DMS114 treated with DMSO at 0.1 percent for 48 hours (cell line): ENCODE results near the gene CAPG.
"Not testable (repeated sequence)": the region's sequence is repeated elsewhere in the genome, so short reads cannot be mapped to it uniquely, and the experiment has no call there.

Source experiments
- DNase-seq: peaks from one replicate; lab custom pipeline; 2025; ENCODE audit not compliant: unreplicated experiment; lab: John Stamatoyannopoulos, UW

CAPG gene

GRCh38 chr2:85367180-85367579 lies 43.0 kb downstream of the CAPG start:
- no peak for DNase-seq

DNA sequence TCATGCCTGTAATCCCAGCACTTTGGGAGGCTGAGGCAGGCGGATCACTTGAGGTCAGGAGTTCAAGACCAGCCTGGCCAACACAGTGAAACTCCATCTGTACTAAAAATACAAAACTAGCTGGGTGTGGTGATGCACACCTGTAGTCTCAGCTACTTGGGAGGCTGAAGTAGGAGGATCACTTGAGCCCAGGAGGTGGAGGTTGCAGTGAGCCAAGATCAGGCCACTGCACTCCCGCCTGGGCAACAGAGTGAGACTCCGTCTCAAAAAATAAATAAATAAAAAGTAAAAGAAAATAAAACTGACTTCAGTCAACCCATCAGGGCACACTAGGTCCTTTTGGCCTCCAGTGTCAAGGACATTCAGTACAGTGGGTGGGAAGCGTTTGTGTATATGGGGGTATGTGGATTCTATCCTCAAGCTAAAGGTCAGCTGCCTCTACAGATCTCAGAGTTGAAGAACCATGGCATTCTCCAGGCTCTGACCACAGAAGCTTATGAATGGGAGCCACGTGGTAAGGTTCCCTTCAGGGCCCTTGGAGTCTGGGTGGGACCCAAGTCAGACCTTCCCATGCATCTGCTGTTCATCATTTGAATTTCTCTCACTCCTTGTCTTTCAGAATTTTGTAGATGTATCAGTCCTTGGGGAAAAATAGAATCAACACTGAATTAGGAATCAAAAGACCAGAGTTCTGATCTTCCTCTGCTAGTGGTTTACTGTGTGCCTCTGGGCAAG lies 47.3 kb downstream of the CAPG start:
- not testable (repeated sequence) for DNase-seq

GRCh38 chr2:85357736-85358135 lies 52.4 kb downstream of the CAPG start:
- DNase-seq, result no peak

DNA sequence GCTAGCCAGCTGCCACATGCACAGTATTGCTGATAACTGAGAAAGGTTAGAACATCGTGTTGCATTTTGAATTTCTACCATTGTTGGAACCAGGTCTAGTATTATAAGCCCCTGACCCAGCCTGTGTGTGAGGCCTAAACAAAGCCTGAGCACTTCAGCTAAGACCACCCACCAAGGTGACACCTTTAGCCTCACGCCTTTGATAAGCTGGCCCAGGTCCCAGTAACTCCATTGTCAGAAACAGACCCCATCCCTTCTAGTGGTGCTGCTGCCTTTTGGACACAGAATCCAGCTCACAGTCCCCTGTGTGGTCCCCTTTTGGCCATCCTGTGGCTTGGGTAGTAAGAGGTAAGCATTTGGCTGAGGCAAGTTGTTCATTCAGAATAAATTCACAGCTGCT lies 54.0 kb downstream of the CAPG start:
- DNase-seq, result no peak

DNA sequence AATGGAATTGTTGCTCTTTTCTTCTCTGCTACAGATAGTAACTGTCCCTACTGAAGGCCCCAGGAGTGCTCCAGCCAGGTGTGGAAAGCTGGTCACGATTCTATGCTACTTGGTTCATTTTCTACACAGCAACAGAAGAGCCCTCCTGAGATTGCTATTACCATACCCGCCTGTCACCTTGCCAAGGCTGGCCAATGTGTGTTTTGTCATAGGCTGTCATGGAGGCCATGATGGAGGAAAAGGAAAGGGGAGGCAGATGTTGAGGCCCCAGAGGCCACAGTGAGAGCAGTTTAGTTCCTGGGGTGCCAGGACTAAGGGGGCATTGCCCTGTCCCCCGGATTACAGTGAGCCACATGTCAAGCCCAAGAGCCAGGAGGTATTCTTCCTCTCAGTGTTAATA lies 54.6 kb downstream of the CAPG start:
- DNase-seq, result no peak

DNA sequence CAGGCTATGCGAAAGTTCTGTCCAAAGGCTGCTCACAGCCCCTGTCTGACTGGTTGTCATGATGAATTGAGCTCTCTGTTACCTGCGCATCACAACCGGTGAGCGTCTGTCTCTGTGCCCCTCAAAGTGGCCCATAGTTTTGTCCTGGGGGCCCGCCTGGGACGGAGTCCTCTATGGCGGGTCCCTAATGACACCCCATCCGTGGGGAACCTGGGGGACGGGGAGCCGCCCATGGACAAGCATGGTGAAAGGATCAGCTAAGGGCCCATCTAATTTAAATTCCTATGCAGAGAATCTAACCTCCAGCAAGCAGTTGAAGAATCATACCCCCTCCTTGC lies 55.1 kb downstream of the CAPG start:
- DNase-seq, result no peak

DNA sequence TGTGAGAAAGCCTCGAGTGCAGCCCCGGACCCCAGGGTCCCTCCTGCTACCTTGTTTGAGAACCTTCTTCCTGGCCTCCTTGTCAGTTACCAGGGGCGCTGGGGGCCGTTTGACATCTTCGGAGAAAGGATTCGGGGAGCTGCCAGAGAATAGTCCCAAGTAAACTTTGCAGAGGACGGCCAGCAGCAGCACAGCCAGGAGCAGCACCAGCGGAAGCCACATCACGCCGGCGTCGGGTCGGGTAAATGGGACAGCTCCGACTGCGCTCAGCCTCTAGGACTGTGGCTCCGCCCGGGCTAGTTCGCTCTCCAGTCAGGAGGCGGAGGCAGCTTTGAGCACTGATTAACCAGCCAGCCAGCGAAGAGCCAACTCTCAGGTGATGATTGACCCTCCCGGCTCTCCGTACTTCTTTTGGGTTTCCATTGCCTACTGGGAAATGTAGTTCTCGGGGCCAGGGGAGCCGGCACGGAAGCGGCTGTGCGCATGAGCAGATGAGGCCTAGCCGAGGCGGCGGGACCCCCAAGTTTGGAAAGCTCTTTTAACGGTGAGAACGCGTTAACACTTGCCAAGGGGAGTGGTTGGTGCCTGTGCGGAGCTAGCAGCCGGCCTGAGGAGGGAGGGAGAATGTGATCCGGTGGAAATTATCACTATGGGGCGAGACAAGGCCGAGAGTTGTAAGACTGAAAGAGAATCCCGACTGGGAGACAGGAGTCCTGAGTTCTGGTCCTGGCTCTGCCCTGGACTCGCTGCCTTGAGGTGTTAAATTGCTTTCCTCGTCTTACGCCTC lies 55.7 kb downstream of the CAPG start, which contains the start of the genes ELMOD3 and RETSAT:
Gene ELMOD3, plus strand, starts transcription at position 484 of the 787 bp plus-strand sequence. CDS start 2,430 bp downstream, outside the sequence.
Gene RETSAT, minus strand, starts transcription at position 243 of the 787 bp plus-strand sequence. Its CDS starts 21 bp downstream, at position 222.
- peak; percentile 99 for DNase-seq

- no peak for DNase-seq
These were observed 56.3 kb downstream of the CAPG start for GRCh38 chr2:85353876-85354285.

DNA sequence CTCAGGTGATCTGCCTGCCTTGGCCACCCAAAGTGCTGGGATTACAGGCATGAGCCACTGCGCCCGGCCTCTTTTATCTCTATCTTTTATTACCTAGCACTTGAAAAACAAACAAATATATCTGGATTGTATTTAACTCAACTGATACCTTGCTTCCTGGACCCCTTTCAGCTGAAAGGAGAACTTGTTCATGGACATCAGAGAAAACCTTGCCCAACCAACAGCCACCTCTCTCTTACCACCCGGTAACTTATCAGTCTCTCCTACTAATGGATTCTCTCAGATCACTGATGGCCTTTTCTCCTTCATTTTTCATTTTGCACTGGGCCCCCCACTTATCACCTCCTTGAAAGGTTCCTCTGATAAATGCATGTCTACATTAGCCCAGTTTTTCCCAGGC lies 62.6 kb downstream of the CAPG start:
- no peak for DNase-seq
